Psoas muscle (tissue), 8 donors: ENCODE data around the gene NEK5. TPM values are rescaled to one million over a fixed set of nuclear protein-coding genes. Genes with fewer than 3 reads are reported as not detected.
A peak's percentile ranks its signal among the peaks of the same experiment; 100 is the strongest.

Experiments used
- ATAC-seq, 4 donors: fragments of 200-7000 bp; cut with Tn5 transposase; one replicate each; pipeline ENCODE4 v1.9.1; 2020; ENCODE audit warnings: moderate library complexity in 3 of 4, mild to moderate bottlenecking in 2 of 4
- DNase-seq, 2 donors: peaks; one replicate each; pipeline ENCODE4 v3.0.0-alpha.2; 2020
- H3K27ac ChIP-seq: fragments of 200-600 bp; one replicate; pipeline ENCODE4 v1.8.0; 2022
- H3K27me3 ChIP-seq, 3 donors: fragments of 200-600 bp in 1 of 3; one replicate each; pipeline versions ENCODE4 v1.6.1 to v1.8.0; 2013 to 2022; ENCODE audit warnings: low read length in 2 of 3, mild to moderate bottlenecking in 2 of 3, moderate library complexity in 1 of 3; ENCODE audit not compliant: insufficient read depth in 3 of 3
- H3K36me3 ChIP-seq, 2 donors: fragments of 200-600 bp in 1 of 2; one replicate each; pipeline versions ENCODE4 v1.6.1 to v1.8.0; 2013 to 2022; ENCODE audit warnings: low read depth in 1 of 2, mild to moderate bottlenecking in 1 of 2, moderate library complexity in 1 of 2; ENCODE audit not compliant: insufficient read depth in 1 of 2
- H3K4me1 ChIP-seq: fragments of 200-600 bp; one replicate; pipeline ENCODE4 v1.8.0; 2022
- H3K4me3 ChIP-seq: fragments of 200-600 bp; one replicate; pipeline ENCODE4 v1.8.0; 2022; ENCODE audit warnings: mild to moderate bottlenecking
- H3K9me3 ChIP-seq: fragments of 200-600 bp; one replicate; pipeline ENCODE4 v1.8.0; 2022
- CTCF ChIP-seq: fragments of 200-600 bp; IDR thresholded peaks from one replicate; pipeline ENCODE4 v1.8.0; 2022; ENCODE audit warnings: antibody characterized with exemption
- WGBS, 3 donors: extraction: QIAGEN DNeasy Blood & Tissue Kit; methylation state at CpG; one replicate each; pipeline versions ENCODE4 v1.1.6 to v1.1.7; 2013; 5-methylcytosine and 5-hydroxymethylcytosine counted together
- intact Hi-C, 2 donors: fragments of 100-400 bp; cut with DNase I; formaldehyde crosslinking; loops; one replicate each; pipeline versions ENCODE4 v1.11.0 to v1.14.2; 2022
- polyA plus RNA-seq, 3 donors: library from polyadenylated mRNA; stranded (reverse); fragments of 200-250 nt; gene quantifications; one replicate each; pipeline ENCODE4 v1.2.3, GENCODE V29; 2013
- total RNA-seq, 4 donors: library from RNA; stranded (reverse); fragmentation: NEBNext Ultra II Directional in 2 of 4; extraction: Animal tissue kit (Norgen Biotek cat#: 25700) in 2 of 4; gene quantifications; one replicate each; pipeline versions ENCODE4 v1.2.1 to v1.2.4, GENCODE V29; 2021 to 2023
- donor health status: healthy with polysubstance abuse.
- donor health status: DM: no; HTN: no; CAD: no; lungs with moderate emphysema.
- donor health status: Bipolar disorder and iron deficiency.
- donor health status: healthy.
- donor health status: DM: yes; HTN: yes; CAD: no.
- donor health status: DM: no; HTN: no; CAD: no.
- donor health status: DM: no; HTN: no; CAD: no.
- donor health status: DM: yes; HTN: yes; CAD: no.

NEK5 gene
- total and polyA plus RNA-seq, 7 donors, result 0.03 to 0.48 (median 0.05) TPM; not detected in 4

GRCh38 chr13:52127378-52127777 lies 1.5 kb downstream of the NEK5 start:
- DNase-seq, result no peak
- peak overlapping the region; percentile 83 for H3K4me3 ChIP-seq
- no peak for TF ChIP-seq CTCF
- intact Hi-C loops, result loop anchor here in 1 of 2 donors (5.0 kb wide), 2 partner anchors 130 to 285 kb away; no protein-coding TSS in a partner anchor
- ATAC-seq, result peak in 2 of 4 donors; percentile 9
- WGBS, 3 donors, result 38 to 42% (median 41%) methylated on average over 6 of the region's 6 CpGs
- H3K27me3 ChIP-seq, result no peaks in the 10 kb centered on the region
- H3K4me1 ChIP-seq, result no peaks in the 10 kb centered on the region
- H3K27ac ChIP-seq, result no peak overlapping the region
- H3K9me3 ChIP-seq, result no peaks in the 10 kb centered on the region
- peaks cover 2 to 17% of the 10 kb centered on the region in 2 donors for H3K36me3 ChIP-seq

GRCh38 chr13:52125547-52125946 lies 3.3 kb downstream of the NEK5 start:
- H3K27me3 ChIP-seq, result no peaks in the 10 kb centered on the region
- 94 to 97% (median 94%) methylated on average over 3 of the region's 3 CpGs for WGBS, 3 donors
- H3K4me1 ChIP-seq, result no peaks in the 10 kb centered on the region
- no peak for ATAC-seq
- H3K36me3 ChIP-seq, result no peaks in the 10 kb centered on the region
- no peaks in the 10 kb centered on the region for H3K9me3 ChIP-seq
- H3K4me3 ChIP-seq, result no peak overlapping the region
- no peak for DNase-seq
- no peak for TF ChIP-seq CTCF
- no peak overlapping the region for H3K27ac ChIP-seq
- intact Hi-C loops, result loop anchor here in 1 of 2 donors (5.0 kb wide), 2 partner anchors 128 to 283 kb away; no protein-coding TSS in a partner anchor

- no peak for DNase-seq
- WGBS, 3 donors, result 40 to 49% (median 46%) methylated on average over 3 of the region's 3 CpGs
- H3K27me3 ChIP-seq, result no peaks in the 10 kb centered on the region
- ATAC-seq, result no peak
- no peaks in the 10 kb centered on the region for H3K9me3 ChIP-seq
- H3K4me1 ChIP-seq, result no peaks in the 10 kb centered on the region
- no peaks in the 10 kb centered on the region for H3K36me3 ChIP-seq
- TF ChIP-seq CTCF, result no peak
- no peak overlapping the region for H3K4me3 ChIP-seq
- H3K27ac ChIP-seq, result no peak overlapping the region
- intact Hi-C loops, result no loop called here
Observed at GRCh38 chr13:52118595-52118994, 10.3 kb downstream of the NEK5 start.

GRCh38 chr13:52118095-52118494 lies 10.8 kb downstream of the NEK5 start:
- DNase-seq (no peak), ATAC-seq (no peak)
- H3K27ac ChIP-seq, result no peak overlapping the region
- 88 to 95% (median 92%) methylated on average over 2 of the region's 2 CpGs for WGBS, 3 donors
- no peaks in the 10 kb centered on the region for H3K36me3 ChIP-seq
- H3K9me3 ChIP-seq, result no peaks in the 10 kb centered on the region
- H3K4me1 ChIP-seq, result no peaks in the 10 kb centered on the region
- no peak for TF ChIP-seq CTCF
- no peaks in the 10 kb centered on the region for H3K27me3 ChIP-seq
- intact Hi-C loops, result no loop called here
- H3K4me3 ChIP-seq, result no peak overlapping the region

GRCh38 chr13:52112591-52112990 lies 16.3 kb downstream of the NEK5 start:
- TF ChIP-seq CTCF, result no peak
- WGBS, 3 donors, result 64 to 71% (median 67%) methylated on average over 1 of the region's 1 CpG
- H3K9me3 ChIP-seq, result no peaks in the 10 kb centered on the region

More at GRCh38 chr13:52112591-52112990, 16.3 kb downstream of the NEK5 start:
- no peaks in the 10 kb centered on the region for H3K27me3 ChIP-seq
- H3K36me3 ChIP-seq, result no peaks in the 10 kb centered on the region
- intact Hi-C loops, result no loop called here
- H3K4me1 ChIP-seq, result no peaks in the 10 kb centered on the region
- H3K27ac ChIP-seq, result no peak overlapping the region
- ATAC-seq, result no peak
- H3K4me3 ChIP-seq, result no peak overlapping the region
- DNase-seq, result no peak
